HG03025 (cell line): Measurements from ENCODE around the gene AGFG2.
"Not testable (repeated sequence)": the region's sequence is repeated elsewhere in the genome, so short reads cannot be mapped to it uniquely, and the experiment has no call there.

Experiments used
- ATAC-seq: cut with Tn5 transposase; IDR thresholded peaks from one replicate; pipeline ENCODE4 v1.9.1; 2021; ENCODE audit warnings: mild to moderate bottlenecking, moderate library complexity; ENCODE audit not compliant: unreplicated experiment, low FRiP score

The AGFG2 gene

DNA sequence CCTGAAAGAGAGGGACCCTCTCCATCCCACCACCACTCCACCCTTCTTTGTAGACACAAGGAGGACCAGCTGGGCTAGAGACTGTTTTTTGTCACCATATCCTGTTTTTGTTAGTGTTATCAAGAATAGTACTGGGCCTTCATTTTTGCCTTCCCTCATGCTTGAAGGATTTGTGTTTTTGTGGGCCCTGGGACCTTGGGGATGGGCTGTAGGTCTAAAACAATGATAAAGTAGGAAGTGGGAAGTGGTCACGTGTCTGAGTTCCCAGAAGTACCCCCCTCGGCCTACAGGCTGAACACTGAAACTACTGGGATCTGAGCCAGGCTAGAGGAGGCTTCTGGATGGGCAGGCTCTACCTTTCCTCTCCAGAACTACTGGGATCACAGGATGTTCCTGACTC lies 8.9 kb downstream of the AGFG2 start:
- no peak for ATAC-seq

DNA sequence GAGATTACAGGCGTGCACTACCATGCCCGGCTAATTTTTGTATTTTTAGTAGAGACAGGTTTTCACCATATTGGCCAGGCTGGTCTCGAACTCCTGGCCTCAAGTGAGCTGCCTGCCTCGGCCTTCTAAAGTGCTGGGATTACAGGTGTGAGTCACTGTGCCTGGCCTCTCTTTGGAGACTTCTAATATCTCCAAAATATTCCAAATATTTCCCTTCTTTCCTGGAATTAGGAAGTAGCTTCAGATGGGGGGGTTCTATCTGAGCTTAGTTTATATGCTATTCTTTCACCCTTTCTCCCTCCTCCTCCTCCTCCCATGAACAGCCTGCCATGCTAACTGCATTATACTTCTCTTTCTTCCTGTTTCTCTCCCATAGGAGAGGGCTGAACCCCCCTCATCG lies 9.4 kb downstream of the AGFG2 start:
- ATAC-seq = not testable (repeated sequence)

- no peak for ATAC-seq
Measured at GRCh38 chr7:100552532-100552931, 13.5 kb downstream of the AGFG2 start.

GRCh38 chr7:100553032-100553431 lies 14.0 kb downstream of the AGFG2 start:
- ATAC-seq = no peak

- no peak for ATAC-seq
Measured at GRCh38 chr7:100555701-100556100, 16.7 kb downstream of the AGFG2 start.

GRCh38 chr7:100556541-100556940 lies 17.5 kb downstream of the AGFG2 start:
- ATAC-seq = no peak

DNA sequence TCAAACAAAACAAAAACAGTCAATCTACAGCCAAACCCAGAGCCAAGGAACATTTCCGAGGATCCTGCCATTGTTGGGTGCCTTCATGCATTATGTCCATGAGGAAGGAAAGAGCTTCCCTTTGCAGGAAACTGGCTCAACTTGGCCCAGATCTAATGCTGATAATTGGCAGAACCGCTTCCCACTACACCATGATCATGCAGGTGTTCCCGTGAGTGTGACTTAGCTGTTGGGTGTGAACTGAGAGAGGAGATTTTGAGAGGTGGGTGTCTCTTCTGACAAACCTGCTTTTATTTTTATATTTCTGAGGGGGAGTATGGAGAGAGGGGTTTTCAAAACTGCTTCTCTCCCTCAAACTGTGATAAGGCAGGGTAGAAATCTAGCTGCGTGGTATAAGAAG lies 20.1 kb downstream of the AGFG2 start:
- no peak for ATAC-seq

GRCh38 chr7:100561491-100562194 lies 22.6 kb downstream of the AGFG2 start:
- no peak for ATAC-seq

GRCh38 chr7:100562195-100563099 lies 23.4 kb downstream of the AGFG2 start:
- ATAC-seq = no peak

- ATAC-seq = no peak
Measured at GRCh38 chr7:100563100-100563564, 24.1 kb downstream of the AGFG2 start.

- no peak for ATAC-seq
Measured at GRCh38 chr7:100563809-100564400, 24.9 kb downstream of the AGFG2 start.

- ATAC-seq = not testable (repeated sequence)
Measured at GRCh38 chr7:100564405-100564804, 25.4 kb downstream of the AGFG2 start.

- ATAC-seq = no peak
Measured at GRCh38 chr7:100565133-100565571, 26.1 kb downstream of the AGFG2 start.

- ATAC-seq = no peak
Measured at GRCh38 chr7:100566018-100566531, 27.1 kb downstream of the AGFG2 start.

DNA sequence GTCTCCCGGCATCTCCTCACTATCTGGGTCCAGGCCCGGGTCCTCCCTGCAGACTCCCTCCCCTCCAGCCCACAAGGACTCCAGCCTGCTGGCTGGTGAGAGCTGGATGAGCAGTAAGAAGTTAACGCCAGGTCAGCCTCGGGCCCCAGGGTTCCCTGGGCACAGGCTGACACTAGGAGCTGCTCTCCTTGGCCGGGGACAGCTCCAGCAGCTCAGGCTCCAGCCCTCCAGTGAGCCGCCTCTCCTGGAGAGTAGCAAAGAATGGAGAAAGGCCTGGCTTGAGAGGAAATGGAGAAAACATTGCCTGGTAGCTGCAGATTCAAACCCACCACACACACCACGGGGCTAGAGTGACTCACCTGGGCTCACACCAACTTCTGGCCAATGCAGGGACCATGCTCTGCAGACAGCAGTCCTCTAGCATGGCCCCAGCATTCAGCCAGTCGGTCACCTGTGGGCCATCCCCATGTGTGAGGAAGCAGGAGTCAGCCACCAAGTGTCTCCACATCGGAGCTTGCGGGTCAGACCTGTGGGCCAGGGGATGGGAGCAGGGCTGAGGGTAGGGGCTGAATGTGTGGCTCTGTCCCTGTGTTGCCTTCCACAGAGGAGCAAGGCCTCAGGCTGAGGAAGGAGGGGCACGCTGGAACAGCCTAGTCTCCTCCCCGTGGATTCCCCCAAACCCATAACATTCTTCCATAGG lies 28.2 kb downstream of the AGFG2 start:
- no peak for ATAC-seq

DNA sequence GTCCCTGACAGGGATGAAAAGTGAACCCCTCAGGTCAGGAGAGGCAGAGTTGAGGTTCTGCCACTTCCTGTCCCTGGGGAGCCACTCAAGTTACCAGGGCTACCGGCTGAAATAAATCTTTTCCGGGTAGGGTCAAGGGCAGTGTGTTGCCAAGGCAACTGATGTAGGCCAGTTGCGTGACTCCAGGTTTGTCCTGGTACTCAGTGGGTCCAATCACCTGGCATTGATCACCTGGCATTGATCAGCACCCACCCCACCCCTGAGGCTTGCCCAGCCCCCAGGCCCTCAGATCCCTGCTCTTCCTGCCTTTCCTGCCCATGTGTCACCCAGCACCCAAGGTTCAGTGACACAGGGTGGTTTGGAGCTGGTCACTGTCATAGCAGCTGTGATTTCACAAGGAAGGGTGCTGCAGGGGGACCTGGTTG lies 28.8 kb downstream of the AGFG2 start:
- ATAC-seq = no peak

- no peak for ATAC-seq
Measured at GRCh38 chr7:100568176-100568895, 29.3 kb downstream of the AGFG2 start.

DNA sequence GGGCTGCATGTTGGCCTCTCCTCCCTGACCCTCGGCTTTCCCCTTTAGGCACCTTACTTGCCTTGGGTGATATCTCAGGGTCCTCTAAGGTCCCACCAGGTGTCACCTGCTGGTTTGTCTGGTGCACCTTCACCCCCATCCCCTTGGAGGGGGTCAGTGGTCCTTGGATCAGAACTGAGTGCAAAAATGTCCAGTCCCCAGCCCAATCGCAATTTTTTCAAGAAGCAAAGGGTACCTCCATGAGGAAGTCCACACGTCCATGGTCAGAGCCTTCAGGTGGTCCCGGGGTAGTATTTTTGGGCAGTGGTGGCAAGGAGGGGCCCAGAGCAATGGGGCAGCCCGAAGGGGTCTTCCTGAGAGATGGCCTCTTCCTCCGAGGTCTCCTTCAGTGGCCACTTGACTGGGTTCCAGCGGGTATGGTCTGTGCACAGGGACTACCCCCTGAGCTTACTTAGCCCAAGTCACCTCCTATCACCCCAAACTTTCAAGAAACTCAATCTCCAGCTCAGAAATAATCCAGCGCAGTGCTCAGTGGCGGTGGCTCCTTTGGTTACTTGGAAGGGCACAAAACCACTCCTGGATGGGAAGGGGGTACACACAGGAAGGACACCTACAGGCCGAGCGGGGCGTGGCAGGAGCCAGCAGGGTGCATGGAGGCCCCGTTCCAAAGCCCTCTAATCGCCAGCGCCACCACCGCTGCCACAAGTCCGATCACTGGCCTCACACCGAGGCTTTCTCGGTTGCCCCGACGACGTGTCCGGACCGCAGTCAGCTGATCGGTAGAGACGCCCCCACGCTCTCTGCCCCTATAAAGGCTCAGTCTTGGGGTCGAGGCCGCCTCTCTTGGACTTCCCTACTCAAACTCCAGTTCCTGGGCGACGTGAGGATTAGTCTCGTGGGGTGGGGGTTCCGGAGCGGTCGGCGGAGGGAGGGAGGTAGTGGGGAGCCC lies 30.2 kb downstream of the AGFG2 start:
- ATAC-seq = no peak
